BLaER1 (cell line): ENCODE data around the gene GBP6.

Source experiments
- H3K27ac ChIP-seq: shearing (Covaris generic); formaldehyde crosslinking; 2 replicates; pipeline ENCODE4 v1.8.1; 2022
- H3K27me3 ChIP-seq: shearing (Covaris generic); formaldehyde crosslinking; 2 replicates; pipeline ENCODE4 v1.8.1; 2022
- H3K36me3 ChIP-seq: shearing (Covaris generic); formaldehyde crosslinking; 2 replicates; pipeline ENCODE4 v1.8.1; 2022
- H3K4me1 ChIP-seq: shearing (Covaris generic); formaldehyde crosslinking; 2 replicates; pipeline ENCODE4 v1.8.1; 2022
- H3K4me2 ChIP-seq: shearing (Covaris generic); formaldehyde crosslinking; 2 replicates; pipeline ENCODE4 v1.8.1; 2022
- H3K4me3 ChIP-seq: shearing (Covaris generic); formaldehyde crosslinking; 2 replicates; pipeline ENCODE4 v1.8.1; 2022
- H3K9ac ChIP-seq: shearing (Covaris generic); formaldehyde crosslinking; 2 replicates; pipeline ENCODE4 v1.8.1; 2022
- H3K9me3 ChIP-seq: shearing (Covaris generic); formaldehyde crosslinking; 2 replicates; pipeline ENCODE4 v1.8.1; 2022
- H4K20me1 ChIP-seq: shearing (Covaris generic); formaldehyde crosslinking; 2 replicates; pipeline ENCODE4 v1.8.1; 2022
- Cebpa-rat ChIP-seq: shearing (Covaris generic); IDR thresholded peaks from 2 replicates; pipeline ENCODE4 v1.8.1; 2022

GBP6 gene

DNA sequence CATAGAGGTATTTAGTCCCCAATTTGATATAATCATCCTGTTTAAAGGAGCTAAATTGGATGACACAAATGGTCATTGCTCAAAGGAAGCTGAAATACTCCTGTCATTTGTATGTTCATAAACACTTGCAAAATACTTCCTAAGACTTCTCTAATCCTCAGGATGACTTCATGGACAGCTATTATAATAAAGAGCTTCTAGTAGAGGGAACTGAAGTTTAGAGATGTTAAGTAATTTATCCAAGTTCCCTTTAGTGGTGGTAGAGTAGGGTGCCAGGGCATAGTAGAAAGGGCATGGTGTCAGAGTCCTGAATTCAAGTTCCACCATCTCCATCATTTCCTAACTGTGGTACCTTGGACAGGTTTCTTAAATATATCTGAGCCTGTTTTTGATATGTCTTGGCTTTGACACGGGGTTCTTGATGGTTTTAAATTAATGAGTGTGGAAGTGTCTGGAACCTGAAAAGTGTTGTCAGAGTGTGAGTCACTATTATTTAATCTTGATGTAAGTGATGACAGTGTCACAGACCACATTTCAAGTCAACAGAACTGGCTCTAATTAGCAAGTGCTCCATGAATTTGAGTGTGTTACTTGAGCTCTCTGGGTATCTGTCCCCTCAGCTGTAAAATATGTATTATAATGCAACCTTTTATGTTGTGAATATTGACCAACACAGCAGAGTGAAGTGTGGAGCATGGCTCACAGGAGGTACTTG, 12.1 kb upstream of the GBP6 start:
- Histone ChIP-seq H3K4me2 (no peak overlapping the region), H3K27me3 (no peaks in the 10 kb centered on the region), H3K9me3 (no peaks in the 10 kb centered on the region), H3K36me3 (no peaks in the 10 kb centered on the region), H3K4me1 (no peaks in the 10 kb centered on the region), H3K4me3 (no peak overlapping the region), H4K20me1 (no peaks in the 10 kb centered on the region), H3K9ac (no peak overlapping the region), H3K27ac (no peak overlapping the region)
- TF ChIP-seq Cebpa-rat: no peak

DNA sequence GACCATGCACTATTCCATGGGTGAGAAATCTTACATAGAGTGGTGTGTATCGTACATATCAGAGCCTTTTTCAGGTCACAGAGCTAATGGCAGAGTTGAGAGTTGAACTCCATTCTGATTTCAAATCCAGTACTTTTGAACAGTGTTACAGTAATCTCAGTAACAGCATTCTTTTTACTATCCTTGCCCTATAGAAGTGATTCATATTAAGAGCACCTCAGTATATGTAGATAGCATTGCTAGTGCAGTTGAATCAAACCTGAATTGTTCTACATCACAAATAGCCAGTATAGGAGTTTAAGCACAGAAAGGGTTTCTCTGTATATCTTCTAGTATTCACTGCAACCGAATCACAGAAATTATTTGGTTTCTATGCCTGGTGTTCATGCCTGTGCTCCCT, 11.4 kb upstream of the GBP6 start:
- no peak overlapping the region for H3K4me2 ChIP-seq
- no peaks in the 10 kb centered on the region for H3K36me3 ChIP-seq
- no peak overlapping the region for H3K27ac ChIP-seq
- no peaks in the 10 kb centered on the region for H3K27me3 ChIP-seq
- H3K4me3 ChIP-seq: no peak overlapping the region
- no peaks in the 10 kb centered on the region for H3K9me3 ChIP-seq
- no peak overlapping the region for H3K9ac ChIP-seq
- no peaks in the 10 kb centered on the region for H3K4me1 ChIP-seq
- H4K20me1 ChIP-seq: no peaks in the 10 kb centered on the region
- TF ChIP-seq Cebpa-rat: no peak

- H3K36me3 ChIP-seq: no peaks in the 10 kb centered on the region
- H3K9ac ChIP-seq: no peak overlapping the region
- H3K4me3 ChIP-seq: no peak overlapping the region
- H3K9me3 ChIP-seq: no peaks in the 10 kb centered on the region
- no peaks in the 10 kb centered on the region for H3K4me1 ChIP-seq
- H3K27ac ChIP-seq: no peak overlapping the region
- H4K20me1 ChIP-seq: no peaks in the 10 kb centered on the region
- no peaks in the 10 kb centered on the region for H3K27me3 ChIP-seq
- TF ChIP-seq Cebpa-rat: no peak
- no peak overlapping the region for H3K4me2 ChIP-seq
Observed at GRCh38 chr1:89354205-89354604, 9.7 kb upstream of the GBP6 start.

DNA sequence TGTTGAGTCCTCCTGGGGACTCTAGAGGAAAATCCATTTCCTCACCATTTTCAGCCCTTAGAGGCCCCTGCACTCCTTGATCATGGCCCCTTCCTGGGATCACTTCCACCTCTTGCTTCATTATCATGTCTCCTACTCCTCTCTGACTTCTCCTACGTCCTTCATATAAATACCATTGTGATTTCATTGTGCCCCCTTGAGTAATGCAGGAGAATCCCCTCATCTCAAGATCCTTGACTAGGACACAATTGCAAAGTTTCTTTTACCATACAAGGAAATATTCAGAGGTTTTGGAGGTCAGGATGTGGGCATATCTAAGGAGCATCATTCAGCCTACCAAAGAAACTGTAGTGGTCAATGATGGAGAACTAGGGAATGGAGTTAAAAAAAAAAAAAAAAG, 8.8 kb upstream of the GBP6 start:
- no peak overlapping the region for H3K4me2 ChIP-seq
- H3K9me3 ChIP-seq: no peaks in the 10 kb centered on the region
- H3K27ac ChIP-seq: no peak overlapping the region
- no peaks in the 10 kb centered on the region for H3K36me3 ChIP-seq
- H3K27me3 ChIP-seq: no peaks in the 10 kb centered on the region
- H3K4me3 ChIP-seq: no peak overlapping the region
- H4K20me1 ChIP-seq: no peaks in the 10 kb centered on the region
- no peak for TF ChIP-seq Cebpa-rat
- H3K4me1 ChIP-seq: no peaks in the 10 kb centered on the region
- no peak overlapping the region for H3K9ac ChIP-seq

- TF ChIP-seq Cebpa-rat: no peak
- Histone ChIP-seq H3K27me3 (no peaks in the 10 kb centered on the region), H3K9me3 (no peaks in the 10 kb centered on the region), H3K4me2 (no peak overlapping the region), H4K20me1 (no peaks in the 10 kb centered on the region), H3K36me3 (no peaks in the 10 kb centered on the region), H3K4me1 (no peaks in the 10 kb centered on the region), H3K27ac (no peak overlapping the region), H3K4me3 (no peak overlapping the region), H3K9ac (no peak overlapping the region)
Observed at GRCh38 chr1:89356658-89357400, 7.0 kb upstream of the GBP6 start.

DNA sequence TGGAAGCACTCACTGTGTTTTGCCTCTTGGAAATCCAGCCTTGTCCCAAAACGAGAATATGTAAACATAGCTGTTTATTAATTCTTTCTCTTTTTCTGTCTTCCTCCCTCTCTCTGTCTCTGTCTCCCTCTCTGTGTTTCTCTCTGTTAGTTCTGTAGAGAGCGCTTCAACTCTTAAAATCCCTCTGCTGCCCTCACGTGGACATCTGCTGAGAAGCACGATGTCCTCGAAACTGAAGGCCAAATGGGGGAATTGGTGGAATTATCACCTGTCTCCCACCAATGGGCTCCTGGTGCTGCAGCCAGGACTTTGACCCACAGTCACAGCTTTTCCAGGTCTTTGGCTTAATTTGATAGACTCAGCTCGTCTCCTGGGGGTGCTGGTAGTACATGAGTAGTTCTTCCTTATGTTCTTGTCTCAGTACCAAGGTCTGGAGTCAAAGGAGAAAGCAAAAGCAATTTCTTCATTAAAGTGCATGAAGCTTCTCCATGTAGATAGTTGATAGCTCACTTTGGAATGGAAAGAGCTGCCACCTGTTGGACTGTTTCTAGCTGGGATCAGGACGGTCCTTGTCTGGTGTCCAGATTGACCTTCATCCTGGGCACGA, 5.5 kb upstream of the GBP6 start:
- no peaks in the 10 kb centered on the region for H3K36me3 ChIP-seq
- H3K9ac ChIP-seq: no peak overlapping the region
- no peak for TF ChIP-seq Cebpa-rat
- H3K4me3 ChIP-seq: no peak overlapping the region
- no peak overlapping the region for H3K27ac ChIP-seq
- no peaks in the 10 kb centered on the region for H3K27me3 ChIP-seq
- H3K4me2 ChIP-seq: no peak overlapping the region
- H4K20me1 ChIP-seq: no peaks in the 10 kb centered on the region
- no peaks in the 10 kb centered on the region for H3K9me3 ChIP-seq
- peaks cover 10% of the 10 kb centered on the region for H3K4me1 ChIP-seq

GRCh38 chr1:89360716-89361115, 3.1 kb upstream of the GBP6 start:
- Histone ChIP-seq H3K27me3 (no peaks in the 10 kb centered on the region), H3K9me3 (no peaks in the 10 kb centered on the region), H3K4me3 (no peak overlapping the region), H3K36me3 (no peaks in the 10 kb centered on the region), H3K4me2 (no peak overlapping the region), H3K4me1 (peaks cover 19% of the 10 kb centered on the region), H4K20me1 (no peaks in the 10 kb centered on the region), H3K27ac (no peak overlapping the region), H3K9ac (no peak overlapping the region)
- no peak for TF ChIP-seq Cebpa-rat

DNA sequence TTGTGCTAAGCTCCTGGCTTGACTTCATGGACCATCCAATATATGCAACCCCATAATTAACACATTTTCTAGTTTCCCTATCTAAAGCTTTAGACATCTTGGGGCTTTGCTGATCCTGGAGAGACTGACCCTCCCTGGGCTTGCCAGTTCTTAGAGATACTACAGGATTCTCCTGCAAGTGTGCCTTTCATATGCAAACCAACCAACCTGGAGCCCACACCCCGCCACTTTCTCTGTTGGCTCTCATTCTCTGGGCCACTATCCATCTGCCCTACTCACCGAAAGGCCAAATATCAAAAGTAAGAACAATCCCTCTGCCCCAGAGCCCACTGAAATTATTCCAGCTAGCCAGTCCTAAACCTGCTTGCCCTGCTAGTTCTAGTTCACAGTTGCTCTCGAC, 2.2 kb upstream of the GBP6 start:
- no peaks in the 10 kb centered on the region for H3K36me3 ChIP-seq
- no peak overlapping the region for H3K4me2 ChIP-seq
- H3K9ac ChIP-seq: no peak overlapping the region
- no peak overlapping the region for H3K4me3 ChIP-seq
- no peak overlapping the region for H3K27ac ChIP-seq
- H4K20me1 ChIP-seq: no peaks in the 10 kb centered on the region
- peaks cover 19% of the 10 kb centered on the region for H3K4me1 ChIP-seq
- TF ChIP-seq Cebpa-rat: no peak
- H3K27me3 ChIP-seq: no peaks in the 10 kb centered on the region
- no peaks in the 10 kb centered on the region for H3K9me3 ChIP-seq

DNA sequence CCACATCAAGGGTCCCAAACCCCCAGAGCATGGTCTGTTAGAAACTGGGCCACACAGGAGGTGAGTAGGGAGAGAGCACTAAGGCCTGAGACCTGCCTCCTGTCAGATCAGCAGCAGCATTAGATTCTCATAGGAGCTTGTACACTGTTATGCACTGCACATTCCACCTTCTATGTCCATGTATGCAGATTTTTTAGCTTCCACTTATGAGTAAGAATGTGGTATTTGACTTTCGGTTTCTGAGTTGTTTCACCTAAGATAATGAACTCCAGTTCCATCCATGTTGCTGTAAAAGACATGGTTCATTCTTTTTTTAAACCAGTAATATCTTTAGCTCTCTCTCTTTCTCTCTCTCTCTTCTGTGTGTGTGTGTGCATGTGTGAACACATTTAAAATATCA, 663 bp upstream of the GBP6 start:
- Histone ChIP-seq H3K9me3 (no peaks in the 10 kb centered on the region), H3K27ac (peak overlapping the region; percentile 6; the same call in 1 of the 2 replicates), H3K4me3 (no peak overlapping the region), H4K20me1 (no peaks in the 10 kb centered on the region), H3K4me2 (peak overlapping the region; percentile 61), H3K9ac (no peak overlapping the region), H3K4me1 (peaks cover 19% of the 10 kb centered on the region), H3K36me3 (no peaks in the 10 kb centered on the region), H3K27me3 (no peaks in the 10 kb centered on the region)
- no peak for TF ChIP-seq Cebpa-rat

DNA sequence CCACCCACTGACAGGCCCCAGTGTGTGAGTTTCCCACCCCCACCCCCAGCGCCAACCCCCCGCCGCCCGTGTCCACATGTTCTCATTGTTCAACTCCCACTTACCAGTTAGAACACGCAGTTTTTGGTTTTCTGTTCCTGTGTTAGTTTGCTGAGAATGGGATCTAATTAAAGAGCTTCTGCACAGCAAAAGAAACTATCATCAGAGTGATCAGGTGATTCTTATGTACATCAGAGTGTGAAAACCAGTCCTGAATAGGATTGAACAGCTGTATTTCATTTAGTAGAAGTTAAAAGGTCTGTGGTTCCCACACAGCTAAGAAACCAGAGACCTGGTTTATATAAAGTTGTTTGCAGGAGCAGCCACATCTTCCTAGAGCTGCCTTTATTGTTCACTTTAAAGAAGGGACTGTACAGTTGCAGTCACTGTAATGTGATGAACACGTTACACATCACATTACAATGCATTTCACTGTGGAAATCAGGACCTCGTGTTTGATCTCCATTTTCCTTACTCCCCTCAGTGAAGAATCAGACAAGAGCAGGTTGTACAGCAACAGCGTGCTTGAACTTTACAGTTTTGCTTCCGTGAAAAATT, 1.2 kb downstream of the GBP6 start:
- Histone ChIP-seq H3K4me1 (peaks cover 19% of the 10 kb centered on the region), H3K4me3 (no peak overlapping the region), H4K20me1 (no peaks in the 10 kb centered on the region), H3K27me3 (no peaks in the 10 kb centered on the region), H3K9me3 (no peaks in the 10 kb centered on the region), H3K27ac (no peak overlapping the region), H3K36me3 (no peaks in the 10 kb centered on the region), H3K4me2 (no peak overlapping the region), H3K9ac (no peak overlapping the region)
- TF ChIP-seq Cebpa-rat: no peak
